Lower leg skin (tissue), 4 donors: Measurements from ENCODE around the gene SMIM22. TPM values are rescaled to one million over a fixed set of nuclear protein-coding genes. Genes with fewer than 3 reads are reported as not detected.

Experiments used
- DNase-seq, 2 donors: peaks; one replicate each; pipeline ENCODE4 v3.0.0-alpha.2; 2019; ENCODE audit warnings: low spot score in 2 of 2
- H3K4me3 ChIP-seq: fragments of 200-600 bp; sonication (generic); 2 replicates; pipeline ENCODE4 v1.5.1; 2017; ENCODE audit warnings: mild to moderate bottlenecking, low read depth; ENCODE audit not compliant: poor library complexity, severe bottlenecking
- POLR2A ChIP-seq, 2 donors: fragments of 450-650 bp; IDR thresholded peaks; one replicate each; pipeline ENCODE4 v1.6.1; 2016 to 2017; ENCODE audit warnings: antibody characterized with exemption in 2 of 2, mild to moderate bottlenecking in 1 of 2, moderate library complexity in 1 of 2
- WGBS, 2 donors: methylation state at CpG; one replicate each; pipeline ENCODE4 v1.1.5; 2018; 5-methylcytosine and 5-hydroxymethylcytosine counted together
- intact Hi-C: fragments of 100-400 bp; cut with DNase I; formaldehyde crosslinking; loops from one replicate; pipeline ENCODE4 v1.15.0; 2023; ENCODE audit warnings: low total_unique reads
- total RNA-seq, 4 donors: library from RNA; depleted of rRNA; stranded (reverse); fragments of >200 nt; gene quantifications; one replicate each; pipeline ENCODE4 v1.1.0, GENCODE V29; 2016
- TF ChIP-seq, protein P1 (sequence below), 3 donors: fragments of 450-650 bp; IDR thresholded peaks; one replicate each; pipeline ENCODE4 v1.5.1; 2016; ENCODE audit warnings: antibody characterized with exemption in 3 of 3, mild to moderate bottlenecking in 3 of 3, moderate library complexity in 2 of 3

Gene SMIM22
- total RNA-seq, 4 donors from 2014 or later: 6.6 to 10.6 (median 7.6) TPM; not detected in 1

DNA sequence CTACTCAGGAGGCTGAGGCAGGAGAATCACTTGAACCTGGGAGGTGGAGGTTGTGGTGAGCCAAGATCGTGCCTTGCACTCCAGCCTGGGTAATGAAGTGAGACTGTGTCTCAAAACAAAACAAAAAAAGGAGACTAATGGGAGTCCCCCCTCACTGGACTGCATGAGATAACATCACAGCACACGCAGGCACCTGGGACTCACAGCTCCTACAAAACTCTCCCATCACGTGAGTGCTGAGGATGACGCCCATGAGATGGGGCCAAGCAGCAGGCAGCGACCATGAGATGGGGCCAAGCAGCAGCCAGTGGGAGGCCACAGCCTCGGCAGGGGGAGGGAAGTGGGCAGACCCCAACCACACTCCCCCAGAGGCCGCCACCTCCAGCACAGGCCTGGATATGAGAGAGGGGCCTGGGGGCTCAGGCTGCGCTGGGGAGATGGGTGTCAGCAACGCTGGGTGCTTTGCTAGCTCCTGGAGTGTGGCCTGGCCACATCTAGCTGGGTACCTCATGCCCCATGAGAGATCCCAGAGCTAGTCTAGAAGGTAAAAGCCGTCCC lies 45.4 kb upstream of the SMIM22 start:
- intact Hi-C loops: no loop called here
- WGBS, 2 donors: 89% methylated on average over 4 to 10 of the region's 10 CpGs
- no peak overlapping the region for H3K4me3 ChIP-seq
- no peak for TF ChIP-seq POLR2A (IDR thresholded peaks at IDR 0.05)
- TF ChIP-seq, protein P1, sequence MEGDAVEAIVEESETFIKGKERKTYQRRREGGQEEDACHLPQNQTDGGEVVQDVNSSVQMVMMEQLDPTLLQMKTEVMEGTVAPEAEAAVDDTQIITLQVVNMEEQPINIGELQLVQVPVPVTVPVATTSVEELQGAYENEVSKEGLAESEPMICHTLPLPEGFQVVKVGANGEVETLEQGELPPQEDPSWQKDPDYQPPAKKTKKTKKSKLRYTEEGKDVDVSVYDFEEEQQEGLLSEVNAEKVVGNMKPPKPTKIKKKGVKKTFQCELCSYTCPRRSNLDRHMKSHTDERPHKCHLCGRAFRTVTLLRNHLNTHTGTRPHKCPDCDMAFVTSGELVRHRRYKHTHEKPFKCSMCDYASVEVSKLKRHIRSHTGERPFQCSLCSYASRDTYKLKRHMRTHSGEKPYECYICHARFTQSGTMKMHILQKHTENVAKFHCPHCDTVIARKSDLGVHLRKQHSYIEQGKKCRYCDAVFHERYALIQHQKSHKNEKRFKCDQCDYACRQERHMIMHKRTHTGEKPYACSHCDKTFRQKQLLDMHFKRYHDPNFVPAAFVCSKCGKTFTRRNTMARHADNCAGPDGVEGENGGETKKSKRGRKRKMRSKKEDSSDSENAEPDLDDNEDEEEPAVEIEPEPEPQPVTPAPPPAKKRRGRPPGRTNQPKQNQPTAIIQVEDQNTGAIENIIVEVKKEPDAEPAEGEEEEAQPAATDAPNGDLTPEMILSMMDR (IDR thresholded peaks at IDR 0.05): no peak
- no peak for DNase-seq

DNA sequence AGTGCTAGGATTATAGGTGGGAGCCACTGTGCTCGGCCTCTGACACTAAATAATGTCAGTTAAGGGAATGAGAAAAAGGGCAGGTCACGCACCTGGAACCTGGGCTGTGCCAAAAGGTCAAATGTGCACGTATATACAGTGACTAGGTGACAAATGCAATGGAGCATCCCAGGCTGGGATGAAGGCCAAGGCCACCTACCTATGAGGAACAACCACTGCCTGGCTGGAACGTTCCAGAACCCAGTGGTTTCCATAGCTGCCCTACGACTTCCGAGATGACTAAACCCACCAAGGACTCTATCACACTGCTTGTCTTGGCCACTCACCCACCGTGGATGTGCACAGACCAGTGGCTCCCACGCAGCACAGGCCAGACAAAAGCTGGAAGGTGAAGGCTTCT lies 44.3 kb upstream of the SMIM22 start:
- TF ChIP-seq, protein P1 (IDR thresholded peaks at IDR 0.05): no peak
- no peak for TF ChIP-seq POLR2A (IDR thresholded peaks at IDR 0.05)
- intact Hi-C loops: no loop called here
- no peak for DNase-seq
- no peak overlapping the region for H3K4me3 ChIP-seq
- 78 to 83% methylated on average over 8 of the region's 8 CpGs for WGBS, 2 donors

DNA sequence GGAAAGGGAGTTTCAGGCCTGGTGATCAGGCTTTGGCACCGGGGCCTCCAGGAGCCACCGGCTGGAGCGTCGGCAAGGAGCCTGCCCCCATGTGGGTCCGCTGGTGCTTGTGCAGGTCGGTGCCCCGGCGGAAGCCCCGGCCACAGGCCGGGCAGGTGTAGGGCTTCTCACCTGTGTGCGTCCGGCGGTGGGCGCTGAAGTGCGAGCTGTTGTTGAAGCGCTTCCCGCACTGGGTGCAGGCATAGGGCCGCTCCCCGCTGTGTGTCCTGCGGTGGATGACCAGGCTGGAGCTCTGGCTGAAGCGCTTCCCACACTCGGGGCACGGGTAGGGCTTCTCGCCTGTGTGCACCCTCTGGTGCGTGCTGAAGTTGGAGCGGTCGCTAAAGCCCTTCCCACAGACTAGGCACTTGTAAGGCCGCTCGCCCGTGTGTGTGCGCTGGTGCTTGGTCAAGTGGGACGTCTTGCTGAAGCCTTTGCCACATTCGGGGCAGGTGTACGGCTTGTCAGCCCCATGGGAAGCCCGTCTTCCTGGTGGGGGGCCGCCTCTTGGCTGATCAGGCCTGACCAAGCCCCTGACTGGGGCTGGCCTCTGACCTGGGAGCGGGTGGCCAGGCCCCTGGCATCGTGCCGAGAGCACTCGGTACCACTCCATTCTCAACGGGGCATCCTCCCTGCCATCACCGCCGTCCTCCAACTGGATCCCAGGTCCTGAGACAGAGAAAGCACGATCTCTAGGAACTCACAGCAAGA lies 42.6 kb upstream of the SMIM22 start:
- no peak for DNase-seq
- TF ChIP-seq POLR2A (IDR thresholded peaks at IDR 0.05): no peak
- TF ChIP-seq, protein P1 (IDR thresholded peaks at IDR 0.05): no peak
- H3K4me3 ChIP-seq: no peak overlapping the region
- 94 to 96% methylated on average over 35 to 38 of the region's 44 CpGs for WGBS, 2 donors
- intact Hi-C loops: no loop called here

DNA sequence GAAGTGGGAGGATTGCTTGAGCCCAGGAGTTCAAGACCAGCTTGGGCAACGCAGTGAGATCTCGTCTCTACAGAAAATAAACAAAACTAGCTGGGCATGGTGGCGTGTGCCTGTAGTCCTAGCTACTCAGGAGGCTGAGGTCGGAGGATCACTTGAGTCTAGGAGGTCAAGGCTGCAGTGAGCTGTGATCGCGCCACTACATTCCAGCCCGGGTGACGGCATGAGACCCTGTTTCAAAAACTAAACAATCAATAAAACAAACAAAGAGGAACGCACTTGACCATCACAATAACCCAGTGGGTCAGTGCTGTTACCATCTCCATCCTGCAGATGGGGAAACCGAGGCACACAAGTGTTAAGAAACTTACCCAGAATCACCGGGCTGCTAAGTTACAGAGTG lies 41.9 kb upstream of the SMIM22 start:
- 96 to 97% methylated on average over 11 of the region's 11 CpGs for WGBS, 2 donors
- no peak overlapping the region for H3K4me3 ChIP-seq
- no peak for DNase-seq
- intact Hi-C loops: no loop called here
- no peak for TF ChIP-seq POLR2A (IDR thresholded peaks at IDR 0.05)
- TF ChIP-seq, protein P1 (IDR thresholded peaks at IDR 0.05): no peak

DNA sequence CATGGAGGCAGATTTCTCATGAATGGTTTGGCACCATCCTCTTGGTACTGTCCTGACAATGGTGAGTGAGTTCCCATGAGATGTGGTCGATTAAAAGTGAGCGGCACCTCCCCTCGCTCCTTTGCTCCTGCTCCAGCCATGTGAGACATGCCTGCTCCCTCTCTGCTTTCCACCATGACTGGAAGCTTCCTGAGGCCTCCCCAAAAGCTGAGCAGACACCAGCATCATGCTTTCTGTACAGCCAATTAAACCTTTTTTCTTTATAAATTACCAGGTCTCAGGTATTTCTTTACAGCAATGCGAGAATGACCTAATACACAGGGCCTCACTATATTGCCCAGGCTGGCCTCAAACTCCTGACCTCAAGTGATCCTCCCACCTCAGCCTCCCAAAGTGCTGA lies 40.3 kb upstream of the SMIM22 start:
- no peak for DNase-seq
- no peak overlapping the region for H3K4me3 ChIP-seq
- no peak for TF ChIP-seq POLR2A (IDR thresholded peaks at IDR 0.05)
- TF ChIP-seq, protein P1 (IDR thresholded peaks at IDR 0.05): no peak
- intact Hi-C loops: no loop called here
- 93 to 98% methylated on average over 4 of the region's 4 CpGs for WGBS, 2 donors
